ENCODE measurements around the gene HECTD4. TPM values are rescaled to one million over a fixed set of nuclear protein-coding genes. Genes with fewer than 3 reads are reported as not detected.
A peak's percentile ranks its signal among the peaks of the same experiment; 100 is the strongest.

The HECTD4 gene
- total RNA-seq, 1 donor from 2014 or later, result 40.7 TPM

GRCh38 chr12:112140728-112141127, 241.5 kb downstream of the HECTD4 start:
- H3K27ac Mint-ChIP-seq (ENCODE audit: unreplicated experiment), result no peak overlapping the region
- no peak for DNase-seq (ENCODE audit: low spot score)
- no peak overlapping the region for H3K4me3 Mint-ChIP-seq (ENCODE audit: unreplicated experiment)
- H3K4me1 Mint-ChIP-seq (ENCODE audit: low read depth), result no peaks in the 10 kb centered on the region
- peaks cover 25% of the 10 kb centered on the region for H3K36me3 Mint-ChIP-seq (ENCODE audit: low read depth)
- TF ChIP-seq CTCF (IDR thresholded peaks at IDR 0.05), result no peak
- H3K9me3 Mint-ChIP-seq (ENCODE audit: low read depth), result no peaks in the 10 kb centered on the region
- no peaks in the 10 kb centered on the region for H3K27me3 Mint-ChIP-seq (ENCODE audit: low read depth)

GRCh38 chr12:112134731-112135130, 247.5 kb downstream of the HECTD4 start:
- no peaks in the 10 kb centered on the region for H3K9me3 Mint-ChIP-seq (ENCODE audit: low read depth)
- H3K4me3 Mint-ChIP-seq (ENCODE audit: unreplicated experiment), result no peak overlapping the region
- TF ChIP-seq CTCF (IDR thresholded peaks at IDR 0.05), result no peak
- peaks cover 7% of the 10 kb centered on the region for H3K36me3 Mint-ChIP-seq (ENCODE audit: low read depth)
- peaks cover 13% of the 10 kb centered on the region for H3K4me1 Mint-ChIP-seq (ENCODE audit: low read depth)
- H3K27ac Mint-ChIP-seq (ENCODE audit: unreplicated experiment), result no peak overlapping the region
- H3K27me3 Mint-ChIP-seq (ENCODE audit: low read depth), result no peaks in the 10 kb centered on the region
- no peak for DNase-seq (ENCODE audit: low spot score)

- peaks cover 22% of the 10 kb centered on the region for H3K4me1 Mint-ChIP-seq (ENCODE audit: low read depth)
- no peak for TF ChIP-seq CTCF (IDR thresholded peaks at IDR 0.05)
- H3K27me3 Mint-ChIP-seq (ENCODE audit: low read depth), result no peaks in the 10 kb centered on the region
- no peaks in the 10 kb centered on the region for H3K9me3 Mint-ChIP-seq (ENCODE audit: low read depth)
- DNase-seq (ENCODE audit: low spot score), result no peak
- H3K4me3 Mint-ChIP-seq (ENCODE audit: unreplicated experiment), result no peak overlapping the region
- H3K36me3 Mint-ChIP-seq (ENCODE audit: low read depth), result peaks cover 7% of the 10 kb centered on the region
- H3K27ac Mint-ChIP-seq (ENCODE audit: unreplicated experiment), result no peak overlapping the region
Measured at GRCh38 chr12:112133418-112133817, 248.8 kb downstream of the HECTD4 start.

GRCh38 chr12:112131686-112132085, 250.5 kb downstream of the HECTD4 start:
- Mint-ChIP-seq H3K36me3 (ENCODE audit: low read depth) (peaks cover 7% of the 10 kb centered on the region), H3K27ac (ENCODE audit: unreplicated experiment) (no peak overlapping the region), H3K4me1 (ENCODE audit: low read depth) (peaks cover 28% of the 10 kb centered on the region), H3K4me3 (ENCODE audit: unreplicated experiment) (no peak overlapping the region), H3K27me3 (ENCODE audit: low read depth) (no peaks in the 10 kb centered on the region), H3K9me3 (ENCODE audit: low read depth) (no peaks in the 10 kb centered on the region)
- no peak for DNase-seq (ENCODE audit: low spot score)
- TF ChIP-seq CTCF (IDR thresholded peaks at IDR 0.05), result no peak

- Mint-ChIP-seq H3K4me3 (ENCODE audit: unreplicated experiment) (no peak overlapping the region), H3K27me3 (ENCODE audit: low read depth) (no peaks in the 10 kb centered on the region), H3K27ac (ENCODE audit: unreplicated experiment) (peak overlapping the region; percentile 51), H3K9me3 (ENCODE audit: low read depth) (no peaks in the 10 kb centered on the region), H3K4me1 (ENCODE audit: low read depth) (peaks cover 35% of the 10 kb centered on the region), H3K36me3 (ENCODE audit: low read depth) (peaks cover 6% of the 10 kb centered on the region)
- DNase-seq (ENCODE audit: low spot score), result no peak
- TF ChIP-seq CTCF (IDR thresholded peaks at IDR 0.05), result no peak
Measured at GRCh38 chr12:112130441-112130998, 251.7 kb downstream of the HECTD4 start.
